ENCODE data around the gene NXNL2. TPM values are rescaled to one million over a fixed set of nuclear protein-coding genes. Genes with fewer than 3 reads are reported as not detected.

Gene NXNL2
- polyA plus RNA-seq, 1 donor: 0.57 TPM

DNA sequence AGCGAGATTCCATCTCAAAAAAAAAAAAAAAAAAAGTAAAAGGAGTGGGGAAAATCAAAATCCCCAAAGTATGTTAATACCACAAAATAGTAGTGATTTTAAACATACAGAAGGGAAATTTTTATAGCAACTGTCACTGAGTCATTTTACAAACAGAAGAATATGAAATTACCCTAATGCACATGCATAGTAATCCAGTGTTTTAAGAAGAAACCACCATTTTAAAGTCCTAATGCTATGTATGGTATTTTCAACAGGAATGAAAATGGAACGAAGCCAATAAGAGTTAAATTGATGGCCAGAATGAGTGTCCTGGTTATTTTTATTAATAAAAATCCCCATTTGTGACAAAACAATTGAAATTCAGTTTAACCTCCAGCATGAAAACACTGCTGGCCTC is 26.7 kb upstream of the NXNL2 start:
- 100% methylated on average over 1 of the region's 2 CpGs for WGBS (ENCODE audit: insufficient coverage, low lambda C conversion rate)
- Histone ChIP-seq H3K27me3 (ENCODE audit: control insufficient read depth, insufficient read depth, low read length) (no peaks in the 10 kb centered on the region), H3K27ac (ENCODE audit: low read length) (no peak overlapping the region), H3K4me3 (ENCODE audit: low read length) (no peak overlapping the region), H3K36me3 (ENCODE audit: control insufficient read depth, insufficient read depth, low read length) (no peaks in the 10 kb centered on the region), H3K9me3 (ENCODE audit: control insufficient read depth, low read depth, low read length) (no peaks in the 10 kb centered on the region), H3K4me1 (ENCODE audit: control insufficient read depth, insufficient read depth, low read length) (no peaks in the 10 kb centered on the region)
- no peak for DNase-seq

DNA sequence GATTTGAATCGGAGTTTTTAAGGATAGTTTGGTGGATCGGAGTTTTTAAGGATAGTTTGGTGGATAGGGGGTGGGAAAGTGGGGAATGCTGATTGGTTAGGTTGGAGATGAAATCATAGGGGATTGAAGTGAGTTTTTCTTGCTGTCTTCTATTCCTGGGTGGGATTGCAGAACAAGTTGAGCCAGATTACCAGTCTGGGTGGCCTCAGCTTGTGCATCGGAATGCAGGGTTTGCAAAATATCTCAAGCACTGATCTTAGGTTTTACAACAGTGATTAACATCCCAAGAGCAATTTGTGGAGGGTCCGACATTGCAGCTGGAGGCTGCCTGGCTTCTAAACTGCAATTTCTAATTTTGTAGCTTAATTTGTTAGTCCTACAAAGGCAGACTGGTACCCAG is 23.1 kb upstream of the NXNL2 start:
- no CpG with 5 or more reads among the region's 4 CpGs for WGBS (ENCODE audit: insufficient coverage, low lambda C conversion rate)
- Histone ChIP-seq H3K27ac (ENCODE audit: low read length) (no peak overlapping the region), H3K9me3 (ENCODE audit: control insufficient read depth, low read depth, low read length) (no peaks in the 10 kb centered on the region), H3K27me3 (ENCODE audit: control insufficient read depth, insufficient read depth, low read length) (no peaks in the 10 kb centered on the region), H3K4me1 (ENCODE audit: control insufficient read depth, insufficient read depth, low read length) (no peaks in the 10 kb centered on the region), H3K36me3 (ENCODE audit: control insufficient read depth, insufficient read depth, low read length) (no peaks in the 10 kb centered on the region), H3K4me3 (ENCODE audit: low read length) (no peak overlapping the region)
- no peak for DNase-seq

DNA sequence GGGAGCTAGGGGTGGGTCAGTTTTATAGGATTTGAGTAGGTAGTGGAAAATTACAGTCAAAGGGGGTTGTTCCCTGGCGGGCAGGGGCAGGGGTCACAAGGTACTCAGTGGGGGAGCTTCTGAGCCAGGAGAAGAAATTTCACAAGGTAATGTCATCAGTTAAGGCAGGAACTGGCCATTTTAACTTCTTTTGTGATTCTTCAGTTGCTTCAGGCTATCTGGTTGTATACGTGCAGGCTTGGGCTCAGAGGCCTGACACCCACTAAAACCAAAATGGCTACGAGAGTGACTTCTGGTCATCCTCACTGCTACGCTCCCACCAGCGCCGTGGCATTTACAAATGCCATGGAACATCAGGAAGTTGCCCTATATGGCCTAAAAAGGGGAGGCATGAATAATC is 20.7 kb upstream of the NXNL2 start:
- H3K9me3 ChIP-seq (ENCODE audit: control insufficient read depth, low read depth, low read length): no peaks in the 10 kb centered on the region
- WGBS (ENCODE audit: insufficient coverage, low lambda C conversion rate): 100% methylated on average over 1 of the region's 6 CpGs

DNA sequence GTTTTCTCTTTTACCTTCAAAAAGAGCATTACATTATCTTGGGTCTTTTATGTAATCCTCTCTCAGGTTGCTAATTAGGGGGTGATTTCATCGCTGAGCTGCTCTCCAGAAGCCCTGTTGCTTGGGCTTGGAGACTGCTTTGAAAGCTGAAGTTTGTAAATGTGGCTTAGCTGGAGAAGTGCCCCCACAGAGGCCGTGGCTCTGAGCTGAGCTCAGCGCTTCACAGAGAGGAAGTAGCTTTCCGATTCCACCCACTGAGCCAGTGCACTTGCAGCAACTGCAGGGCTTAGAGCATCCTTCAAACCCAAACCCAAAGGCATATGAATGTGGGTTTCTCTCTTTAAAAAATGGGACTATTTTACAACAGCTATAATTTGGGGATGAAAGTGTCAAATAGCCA is 13.7 kb upstream of the NXNL2 start:
- H3K4me1 ChIP-seq (ENCODE audit: control insufficient read depth, insufficient read depth, low read length): no peaks in the 10 kb centered on the region
- H3K4me3 ChIP-seq (ENCODE audit: low read length): no peak overlapping the region
- H3K27ac ChIP-seq (ENCODE audit: low read length): no peak overlapping the region
- H3K36me3 ChIP-seq (ENCODE audit: control insufficient read depth, insufficient read depth, low read length): no peaks in the 10 kb centered on the region
- no peaks in the 10 kb centered on the region for H3K9me3 ChIP-seq (ENCODE audit: control insufficient read depth, low read depth, low read length)
- no CpG with 5 or more reads among the region's 4 CpGs for WGBS (ENCODE audit: insufficient coverage, low lambda C conversion rate)
- DNase-seq: no peak
- H3K27me3 ChIP-seq (ENCODE audit: control insufficient read depth, insufficient read depth, low read length): no peaks in the 10 kb centered on the region

More for the DNA sequence above, 20.7 kb upstream of the NXNL2 start:
- Histone ChIP-seq H3K4me1 (ENCODE audit: control insufficient read depth, insufficient read depth, low read length) (no peaks in the 10 kb centered on the region), H3K36me3 (ENCODE audit: control insufficient read depth, insufficient read depth, low read length) (no peaks in the 10 kb centered on the region), H3K27ac (ENCODE audit: low read length) (no peak overlapping the region), H3K27me3 (ENCODE audit: control insufficient read depth, insufficient read depth, low read length) (no peaks in the 10 kb centered on the region), H3K4me3 (ENCODE audit: low read length) (no peak overlapping the region)
- DNase-seq: no peak

DNA sequence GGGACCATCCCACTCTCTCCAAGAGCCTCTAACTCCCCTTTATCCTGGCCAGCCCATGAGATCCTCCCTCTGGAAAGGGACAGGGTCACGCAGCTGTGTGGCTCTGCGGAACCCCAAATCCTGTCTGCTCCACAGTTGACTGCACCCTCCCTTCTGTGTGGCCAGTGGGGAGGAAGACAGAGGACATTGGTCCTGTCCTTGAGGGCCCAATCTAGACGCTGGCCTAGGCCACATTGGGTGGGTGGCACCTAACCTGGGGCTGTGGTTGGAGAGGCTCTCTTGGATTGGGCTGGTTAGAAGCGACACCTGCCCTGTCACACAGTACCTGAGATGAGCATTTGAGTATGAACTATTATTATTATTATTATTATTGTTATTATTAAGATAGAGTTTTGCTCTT is 12.6 kb upstream of the NXNL2 start:
- H3K27me3 ChIP-seq (ENCODE audit: control insufficient read depth, insufficient read depth, low read length): no peaks in the 10 kb centered on the region
- no peaks in the 10 kb centered on the region for H3K36me3 ChIP-seq (ENCODE audit: control insufficient read depth, insufficient read depth, low read length)
- H3K4me1 ChIP-seq (ENCODE audit: control insufficient read depth, insufficient read depth, low read length): no peaks in the 10 kb centered on the region
- H3K4me3 ChIP-seq (ENCODE audit: low read length): no peak overlapping the region
- no peak overlapping the region for H3K27ac ChIP-seq (ENCODE audit: low read length)
- no CpG with 5 or more reads among the region's 4 CpGs for WGBS (ENCODE audit: insufficient coverage, low lambda C conversion rate)
- no peak for DNase-seq
- no peaks in the 10 kb centered on the region for H3K9me3 ChIP-seq (ENCODE audit: control insufficient read depth, low read depth, low read length)

DNA sequence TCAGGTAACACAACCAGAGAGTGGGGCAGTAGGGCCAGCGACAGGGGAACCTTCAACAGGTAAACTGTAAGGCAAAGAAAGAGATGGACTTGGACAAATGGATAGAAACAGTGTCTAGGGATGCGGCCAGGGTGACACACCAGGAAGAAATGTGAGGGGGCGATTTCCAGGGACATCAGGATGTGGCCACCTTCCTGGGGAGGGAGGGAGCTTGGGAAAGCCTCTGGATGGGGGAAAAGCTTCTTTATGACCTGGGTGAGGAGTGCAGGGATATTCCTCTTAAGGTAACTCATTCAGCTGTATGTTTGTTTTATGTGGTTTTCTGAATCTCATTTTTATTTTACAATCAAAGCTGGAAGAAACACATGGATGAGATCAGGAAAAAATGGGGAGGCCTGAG is 11.9 kb upstream of the NXNL2 start:
- Histone ChIP-seq H3K27me3 (ENCODE audit: control insufficient read depth, insufficient read depth, low read length) (no peaks in the 10 kb centered on the region), H3K4me3 (ENCODE audit: low read length) (no peak overlapping the region), H3K36me3 (ENCODE audit: control insufficient read depth, insufficient read depth, low read length) (no peaks in the 10 kb centered on the region), H3K27ac (ENCODE audit: low read length) (no peak overlapping the region), H3K4me1 (ENCODE audit: control insufficient read depth, insufficient read depth, low read length) (no peaks in the 10 kb centered on the region), H3K9me3 (ENCODE audit: control insufficient read depth, low read depth, low read length) (no peaks in the 10 kb centered on the region)
- WGBS (ENCODE audit: insufficient coverage, low lambda C conversion rate): 100% methylated on average over 2 of the region's 3 CpGs
- no peak for DNase-seq

DNA sequence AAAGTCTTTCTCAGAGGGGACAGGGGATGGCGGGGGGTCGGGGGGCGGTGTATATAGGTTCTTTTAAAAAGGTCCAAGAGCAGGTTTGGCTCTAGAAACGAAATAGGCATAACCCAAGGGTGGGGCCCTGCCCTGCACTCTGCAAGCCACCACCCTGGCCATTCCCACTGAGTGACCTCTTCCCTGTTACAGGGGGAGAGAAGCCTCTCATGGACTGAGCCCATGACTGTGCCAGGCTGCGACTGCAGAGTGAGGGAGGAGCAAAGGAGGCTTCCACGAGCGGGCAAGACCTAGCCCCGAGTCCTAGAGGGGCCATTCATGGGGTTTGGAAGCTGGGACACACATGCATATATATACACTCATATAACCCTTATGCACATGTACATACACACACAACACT is 10.1 kb upstream of the NXNL2 start:
- no peaks in the 10 kb centered on the region for H3K27me3 ChIP-seq (ENCODE audit: control insufficient read depth, insufficient read depth, low read length)
- DNase-seq: no peak
- no peaks in the 10 kb centered on the region for H3K36me3 ChIP-seq (ENCODE audit: control insufficient read depth, insufficient read depth, low read length)
- H3K4me1 ChIP-seq (ENCODE audit: control insufficient read depth, insufficient read depth, low read length): peaks cover 2% of the 10 kb centered on the region
- H3K4me3 ChIP-seq (ENCODE audit: low read length): no peak overlapping the region
- H3K9me3 ChIP-seq (ENCODE audit: control insufficient read depth, low read depth, low read length): no peaks in the 10 kb centered on the region
- H3K27ac ChIP-seq (ENCODE audit: low read length): no peak overlapping the region
- WGBS (ENCODE audit: insufficient coverage, low lambda C conversion rate): no CpG with 5 or more reads among the region's 8 CpGs

DNA sequence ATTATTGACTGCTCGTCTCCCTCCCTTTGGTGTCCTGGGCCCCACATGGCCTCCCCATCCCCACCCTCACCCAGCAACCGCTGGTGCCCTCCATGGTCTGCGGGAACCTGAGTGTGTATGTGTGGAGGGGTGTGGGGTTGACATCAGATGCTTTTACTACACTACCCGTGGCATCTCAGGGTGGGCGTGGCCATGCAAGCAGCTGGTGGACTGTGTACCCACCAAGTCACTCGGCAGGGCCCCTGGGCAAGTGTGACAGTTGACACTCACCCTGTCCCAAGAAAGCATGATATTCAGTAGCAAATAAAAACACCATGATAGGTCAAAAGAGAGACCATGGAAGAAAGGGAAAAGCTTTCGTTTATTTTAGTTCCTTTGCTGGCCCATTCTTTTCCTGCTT is 7.4 kb upstream of the NXNL2 start:
- peaks cover 3% of the 10 kb centered on the region for H3K4me1 ChIP-seq (ENCODE audit: control insufficient read depth, insufficient read depth, low read length)
- H3K36me3 ChIP-seq (ENCODE audit: control insufficient read depth, insufficient read depth, low read length): no peaks in the 10 kb centered on the region
- DNase-seq: peak; percentile 57 to 70
- no peak overlapping the region for H3K4me3 ChIP-seq (ENCODE audit: low read length)
- peaks cover 10% of the 10 kb centered on the region for H3K27me3 ChIP-seq (ENCODE audit: control insufficient read depth, insufficient read depth, low read length)
- no CpG with 5 or more reads among the region's 7 CpGs for WGBS (ENCODE audit: insufficient coverage, low lambda C conversion rate)
- no peak overlapping the region for H3K27ac ChIP-seq (ENCODE audit: low read length)
- no peaks in the 10 kb centered on the region for H3K9me3 ChIP-seq (ENCODE audit: control insufficient read depth, low read depth, low read length)

DNA sequence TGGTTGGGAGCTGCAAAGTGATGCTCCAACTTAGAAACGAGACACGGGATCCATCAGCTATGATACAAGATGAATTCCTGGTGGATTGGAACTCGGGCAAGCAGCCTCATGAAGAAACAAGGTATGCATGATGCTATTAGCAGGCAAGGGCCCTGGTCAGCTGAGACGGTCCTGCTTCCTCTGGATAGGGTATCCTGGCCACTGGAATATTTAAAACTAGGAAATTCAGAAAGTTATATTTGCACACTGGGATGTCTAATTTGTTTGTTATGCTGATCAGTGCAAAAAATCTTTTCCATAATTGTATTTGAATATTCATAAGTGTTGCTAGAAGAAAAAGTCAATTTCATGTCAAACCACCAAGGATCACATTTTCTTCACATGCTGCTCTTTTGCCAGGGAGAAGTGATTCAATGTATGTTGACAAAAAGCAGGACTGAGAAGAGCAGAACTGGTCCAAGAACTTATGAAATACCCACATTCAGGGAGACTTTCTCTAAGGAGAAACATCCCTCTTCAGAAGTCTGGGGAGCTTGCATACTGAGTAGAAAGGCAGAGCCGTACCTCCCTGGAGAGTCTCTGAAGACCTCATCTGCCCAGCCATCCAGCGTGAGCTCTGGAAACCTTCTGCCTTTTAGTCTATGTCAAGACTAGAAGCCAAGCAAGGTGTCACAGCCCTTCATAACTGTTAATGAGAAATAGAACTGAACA is 6.7 kb upstream of the NXNL2 start:
- H3K27ac ChIP-seq (ENCODE audit: low read length): no peak overlapping the region
- H3K4me3 ChIP-seq (ENCODE audit: low read length): no peak overlapping the region
- peaks cover 15% of the 10 kb centered on the region for H3K27me3 ChIP-seq (ENCODE audit: control insufficient read depth, insufficient read depth, low read length)
- DNase-seq: no peak
- no peaks in the 10 kb centered on the region for H3K9me3 ChIP-seq (ENCODE audit: control insufficient read depth, low read depth, low read length)
- peaks cover 3% of the 10 kb centered on the region for H3K4me1 ChIP-seq (ENCODE audit: control insufficient read depth, insufficient read depth, low read length)
- H3K36me3 ChIP-seq (ENCODE audit: control insufficient read depth, insufficient read depth, low read length): no peaks in the 10 kb centered on the region
- WGBS (ENCODE audit: insufficient coverage, low lambda C conversion rate): no CpG with 5 or more reads among the region's 6 CpGs

DNA sequence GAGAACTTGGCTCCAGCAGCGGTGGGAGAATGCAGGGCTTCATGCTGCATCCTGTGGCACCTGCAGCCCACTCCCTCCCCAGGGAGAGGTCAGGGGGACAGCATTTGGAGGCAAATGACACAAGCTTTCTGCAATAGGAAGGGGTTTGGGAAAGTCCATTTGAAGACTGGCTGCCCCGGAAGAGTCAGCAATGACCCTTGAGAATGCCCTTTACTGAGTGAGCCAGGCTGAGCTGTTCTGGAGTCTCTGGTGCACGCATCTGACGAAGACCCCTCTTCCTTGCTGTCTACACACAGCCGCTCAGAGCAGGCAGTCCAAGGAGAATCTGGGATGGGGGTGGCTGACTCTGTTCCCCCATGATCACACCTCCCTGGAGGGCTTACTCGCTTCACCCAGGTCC is 5.5 kb upstream of the NXNL2 start:
- WGBS (ENCODE audit: insufficient coverage, low lambda C conversion rate): no CpG with 5 or more reads among the region's 6 CpGs
- H3K27ac ChIP-seq (ENCODE audit: low read length): no peak overlapping the region
- peaks cover 25% of the 10 kb centered on the region for H3K27me3 ChIP-seq (ENCODE audit: control insufficient read depth, insufficient read depth, low read length)
- H3K36me3 ChIP-seq (ENCODE audit: control insufficient read depth, insufficient read depth, low read length): no peaks in the 10 kb centered on the region
- no peak for DNase-seq
- H3K4me1 ChIP-seq (ENCODE audit: control insufficient read depth, insufficient read depth, low read length): peaks cover 5% of the 10 kb centered on the region
- H3K9me3 ChIP-seq (ENCODE audit: control insufficient read depth, low read depth, low read length): no peaks in the 10 kb centered on the region
- no peak overlapping the region for H3K4me3 ChIP-seq (ENCODE audit: low read length)

DNA sequence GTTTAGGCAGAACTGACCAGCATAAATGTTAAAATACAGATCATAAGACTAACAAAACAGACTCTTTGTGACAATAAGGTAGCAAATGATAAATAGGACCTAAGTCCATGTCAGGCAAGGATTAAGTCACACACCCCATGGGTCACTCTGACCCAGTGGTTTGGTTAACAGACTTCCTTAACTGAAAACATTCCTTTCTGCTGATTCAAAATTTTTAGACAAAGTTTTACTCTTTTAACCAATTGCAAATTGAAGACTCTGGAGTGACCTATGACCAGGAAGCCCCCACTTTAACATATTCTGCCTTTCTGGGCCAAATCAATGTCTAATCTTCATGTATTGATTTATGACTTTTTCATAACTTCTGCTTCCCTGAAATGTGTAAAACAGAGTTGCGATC is 4.9 kb upstream of the NXNL2 start:
- H3K27ac ChIP-seq (ENCODE audit: low read length): no peak overlapping the region
- H3K9me3 ChIP-seq (ENCODE audit: control insufficient read depth, low read depth, low read length): no peaks in the 10 kb centered on the region
- H3K36me3 ChIP-seq (ENCODE audit: control insufficient read depth, insufficient read depth, low read length): no peaks in the 10 kb centered on the region
- H3K4me3 ChIP-seq (ENCODE audit: low read length): no peak overlapping the region
- peak in 1 of 2 donors; percentile 22 for DNase-seq
- no CpG with 5 or more reads among the region's 1 CpG for WGBS (ENCODE audit: insufficient coverage, low lambda C conversion rate)
- peaks cover 26% of the 10 kb centered on the region for H3K27me3 ChIP-seq (ENCODE audit: control insufficient read depth, insufficient read depth, low read length)
- H3K4me1 ChIP-seq (ENCODE audit: control insufficient read depth, insufficient read depth, low read length): peaks cover 6% of the 10 kb centered on the region
